Activated CD8-positive, alpha-beta memory T cell treated with anti-CD3 and anti-CD28 coated beads, Interleukin-2, amount 10 ng/mL, durations not matched to agents 7 days and 5 days (primary cell): ENCODE measurements around the gene ZMAT2. TPM values are rescaled to one million over a fixed set of nuclear protein-coding genes. Genes with fewer than 3 reads are reported as not detected.
"Not testable (repeated sequence)": the region's sequence is repeated elsewhere in the genome, so short reads cannot be mapped to it uniquely, and the experiment has no call there.

Source experiments
- ATAC-seq: fragments of 150-1000 bp; cut with Tn5 transposase; one replicate; pipeline ENCODE4 v1.10.0; 2021; ENCODE audit warnings: moderate library complexity
- CTCF ChIA-PET: fragments of 350-600 bp; sonication (Branson Sonifier 250); formaldehyde crosslinking; loops from one replicate; lab custom pipeline; 2021; ENCODE audit warnings: antibody characterized with exemption; lab: Charles Lee
- DNase-seq: peaks from one replicate; pipeline ENCODE4 v3.0.0-alpha.2; 2020
- H3K27ac Mint-ChIP-seq: one replicate; pipeline ENCODE4 v1.8.0; 2021; ENCODE audit warnings: mild to moderate bottlenecking, mixed read lengths
- H3K27me3 Mint-ChIP-seq: one replicate; pipeline ENCODE4 v1.8.0; 2021; ENCODE audit warnings: mixed read lengths
- H3K36me3 Mint-ChIP-seq: one replicate; pipeline ENCODE4 v1.8.0; 2021; ENCODE audit warnings: mild to moderate bottlenecking, mixed read lengths
- H3K4me1 Mint-ChIP-seq: one replicate; pipeline ENCODE4 v1.8.0; 2021; ENCODE audit warnings: mixed read lengths
- H3K4me3 Mint-ChIP-seq: one replicate; pipeline ENCODE4 v1.8.0; 2021; ENCODE audit warnings: mild to moderate bottlenecking, moderate library complexity, mixed read lengths
- H3K9me3 Mint-ChIP-seq: one replicate; pipeline ENCODE4 v1.8.0; 2022; ENCODE audit warnings: low read depth, mixed read lengths
- total RNA-seq, 2 experiments: library from RNA; stranded (reverse); gene quantifications; one replicate each; pipeline ENCODE4 v1.2.3, GENCODE V29; 2021

Gene ZMAT2
- total RNA-seq, 2 experiments from 2014 or later = 45.0 to 58.6 TPM

- Mint-ChIP-seq H3K4me3 (no peak overlapping the region), H3K27ac (peak overlapping the region; percentile 69), H3K9me3 (no peaks in the 10 kb centered on the region), H3K4me1 (peaks cover 9% of the 10 kb centered on the region), H3K36me3 (peaks cover 30% of the 10 kb centered on the region), H3K27me3 (no peaks in the 10 kb centered on the region)
- ATAC-seq (peak; percentile 37), DNase-seq (no peak)
- CTCF ChIA-PET = interaction anchor here (1.4 kb wide), 1 partner anchor 22 kb away, joined by 3 read pairs; the partner anchor contains the start of gene ZMAT2
These were observed 22.3 kb upstream of the ZMAT2 start for GRCh38 chr5:140677947-140678346.

GRCh38 chr5:140678993-140679392, 21.3 kb upstream of the ZMAT2 start:
- DNase-seq = no peak
- ATAC-seq = no peak
- H3K9me3 Mint-ChIP-seq = no peaks in the 10 kb centered on the region
- peaks cover 34% of the 10 kb centered on the region for H3K36me3 Mint-ChIP-seq
- no peak overlapping the region for H3K4me3 Mint-ChIP-seq
- no peak overlapping the region for H3K27ac Mint-ChIP-seq
- CTCF ChIA-PET = no interaction called here
- peaks cover 9% of the 10 kb centered on the region for H3K4me1 Mint-ChIP-seq
- no peaks in the 10 kb centered on the region for H3K27me3 Mint-ChIP-seq

DNA sequence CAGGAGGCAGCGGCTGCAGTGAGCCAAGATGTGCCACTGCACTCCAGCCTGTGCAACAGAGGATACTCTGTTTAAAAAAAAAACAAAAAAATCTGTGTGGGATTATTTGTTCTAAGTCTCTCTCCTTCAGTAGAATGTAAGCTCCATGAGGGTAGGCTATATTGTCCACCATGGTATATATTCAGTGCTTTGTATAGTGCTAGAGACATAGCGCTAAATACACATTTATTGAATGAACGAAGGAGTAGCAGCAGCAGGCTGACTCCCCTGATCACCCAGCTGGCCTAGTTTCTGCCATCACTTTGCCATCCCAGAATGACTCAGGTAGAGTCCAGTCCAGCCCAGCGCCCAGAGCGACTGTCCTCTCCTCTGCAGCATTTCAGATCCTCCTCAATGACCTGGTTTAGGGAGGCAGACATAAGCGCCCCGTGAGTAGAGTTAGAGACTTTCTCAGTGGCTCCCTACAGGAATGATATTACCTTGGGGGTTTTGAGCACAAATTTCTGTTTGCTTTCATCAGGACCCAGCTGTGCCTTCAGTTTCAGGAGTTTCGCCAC, 9.8 kb upstream of the ZMAT2 start:
- H3K27me3 Mint-ChIP-seq = no peaks in the 10 kb centered on the region
- CTCF ChIA-PET = interaction anchor here (0.9 to 1.9 kb wide), 10 partner anchors 10 to 327 kb away, joined by 3 to 11 read pairs (median 6); partner anchors contain the start of genes EIF4EBP3, IK, NDUFA2 and WDR55
- H3K4me3 Mint-ChIP-seq = peak overlapping the region; percentile 100

DNA sequence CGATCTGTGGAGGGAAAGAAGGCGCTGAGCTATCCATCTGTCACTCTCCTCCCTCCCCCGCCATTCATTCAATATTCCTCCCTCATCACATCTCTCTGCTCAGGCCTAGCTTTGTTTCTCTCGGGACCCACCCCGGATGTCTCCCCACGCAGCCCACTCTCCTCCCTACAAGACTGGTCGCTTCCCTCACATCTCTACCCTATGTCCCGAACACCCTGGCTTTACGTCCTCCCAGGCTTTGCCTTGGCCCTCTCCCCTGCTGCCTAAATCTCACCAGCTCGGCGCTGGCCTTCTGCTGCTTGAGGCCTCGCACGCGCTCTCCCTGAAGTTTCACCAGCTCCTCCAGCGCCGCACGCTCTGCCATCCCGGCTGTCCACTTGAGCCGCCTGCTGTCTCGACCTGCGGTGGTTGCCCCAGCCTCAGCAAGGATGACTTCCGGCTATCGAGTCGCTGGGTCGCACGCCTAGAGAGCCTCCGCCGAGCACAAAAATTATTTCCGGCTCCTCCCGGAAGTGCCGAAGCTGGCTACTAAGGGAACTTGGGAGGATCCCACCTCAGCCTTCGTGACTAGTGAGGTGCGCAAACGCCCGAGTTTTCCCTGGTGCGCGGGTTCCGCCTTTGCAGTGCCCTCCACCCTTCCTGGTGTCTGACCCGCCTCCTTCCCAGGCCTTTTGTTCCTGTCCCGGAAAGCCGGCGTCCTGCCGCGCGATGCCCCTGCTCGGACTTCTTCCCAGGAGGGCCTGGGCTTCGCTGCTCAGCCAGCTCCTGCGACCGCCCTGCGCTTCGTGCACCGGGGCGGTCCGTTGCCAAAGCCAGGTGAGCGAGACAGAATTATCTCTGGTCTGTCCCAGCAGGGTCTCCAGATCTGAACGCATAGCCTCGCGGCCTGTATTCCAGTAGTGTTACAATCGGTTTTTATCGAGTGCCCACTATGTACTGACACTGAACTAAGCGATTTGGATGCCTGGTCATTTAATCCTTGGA, 9.0 kb upstream of the ZMAT2 start, which contains the start of the genes HARS1 and HARS2:
Gene HARS1 (minus strand): TSS at position 430 of the 984 bp plus-strand sequence. CDS start 66 bp downstream, at position 364.
Gene HARS2 (plus strand): TSS at position 515 of the 984 bp plus-strand sequence. CDS start 194 bp downstream, at position 709.
- peak within 1 kb of the TSS; percentile 100 for H3K4me3 Mint-ChIP-seq
- CTCF ChIA-PET = interaction anchor here (0.8 to 1.9 kb wide), 11 partner anchors 9 to 328 kb away, joined by 3 to 11 read pairs (median 5); partner anchors contain the start of genes EIF4EBP3, IK, NDUFA2 and WDR55

More for the DNA sequence above, 9.8 kb upstream of the ZMAT2 start:
- ATAC-seq (peak; percentile 3), DNase-seq (no peak)
- Mint-ChIP-seq H3K27ac (peak overlapping the region; percentile 98), H3K4me1 (peaks cover 39% of the 10 kb centered on the region), H3K9me3 (no peaks in the 10 kb centered on the region), H3K36me3 (peaks cover 30% of the 10 kb centered on the region)

DNA sequence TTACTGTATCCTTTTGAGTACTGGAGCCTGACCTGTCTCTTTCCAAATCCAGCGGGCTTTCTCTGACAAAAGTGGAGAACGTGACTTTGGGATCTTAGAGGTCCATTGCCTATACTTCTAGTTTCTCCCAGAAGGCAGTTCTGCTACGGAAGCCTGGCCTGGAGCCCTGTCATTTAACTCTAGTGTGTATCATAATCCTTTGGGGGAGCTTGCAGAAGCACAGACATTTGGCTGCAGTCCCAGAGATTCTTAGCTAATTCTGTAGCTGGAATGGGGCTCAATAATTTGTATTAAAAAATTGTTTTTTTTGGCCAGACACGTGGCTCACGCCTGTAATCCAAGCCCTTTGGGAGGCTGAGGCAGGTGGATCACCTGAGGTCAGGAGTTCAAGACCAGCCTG, 6.0 kb upstream of the ZMAT2 start:
- Mint-ChIP-seq H3K4me3 (no peak overlapping the region), H3K36me3 (peaks cover 52% of the 10 kb centered on the region), H3K27ac (no peak overlapping the region), H3K4me1 (peaks cover 34% of the 10 kb centered on the region), H3K9me3 (no peaks in the 10 kb centered on the region), H3K27me3 (no peaks in the 10 kb centered on the region)
- CTCF ChIA-PET = no interaction called here
- ATAC-seq = no peak
- DNase-seq = no peak

More for the DNA sequence above, 9.0 kb upstream of the ZMAT2 start, which contains the start of the genes HARS1 and HARS2:
- no peaks in the 10 kb centered on the region for H3K27me3 Mint-ChIP-seq
- peaks cover 39% of the 10 kb centered on the region for H3K4me1 Mint-ChIP-seq
- ATAC-seq (peak; percentile 96), DNase-seq (peak; percentile 92)
- H3K9me3 Mint-ChIP-seq = no peaks in the 10 kb centered on the region
- peak within 1 kb of the TSS; percentile 98 for H3K27ac Mint-ChIP-seq
- H3K36me3 Mint-ChIP-seq = peaks cover 36% of the 10 kb centered on the region

DNA sequence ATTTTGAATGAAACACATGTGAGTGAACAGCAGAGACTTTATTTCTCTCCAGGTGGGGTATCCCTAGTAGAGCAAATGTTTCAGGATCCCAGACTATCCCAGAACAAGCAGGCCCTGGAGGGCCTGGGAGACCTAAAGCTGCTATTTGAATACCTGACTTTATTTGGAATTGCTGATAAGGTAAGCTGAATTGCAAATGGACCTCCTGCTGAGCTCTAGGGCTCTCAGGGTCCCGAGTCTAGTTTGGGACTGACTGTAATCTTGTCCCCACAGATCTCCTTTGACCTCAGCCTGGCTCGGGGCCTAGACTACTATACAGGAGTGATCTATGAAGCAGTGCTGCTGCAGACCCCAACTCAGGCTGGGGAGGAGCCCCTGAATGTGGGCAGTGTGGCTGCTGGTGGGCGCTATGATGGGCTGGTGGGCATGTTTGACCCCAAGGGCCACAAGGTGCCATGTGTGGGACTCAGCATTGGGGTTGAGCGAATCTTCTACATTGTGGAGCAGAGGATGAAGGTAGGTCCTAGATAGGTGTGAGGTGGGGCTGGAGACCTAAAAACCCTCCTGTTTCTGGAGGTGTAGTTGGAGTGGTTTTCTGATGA, 3.3 kb upstream of the ZMAT2 start:
- DNase-seq (no peak), ATAC-seq (no peak)
- CTCF ChIA-PET = interaction anchor here (1.0 kb wide), 1 partner anchor 324 kb away, joined by 4 read pairs; no protein-coding TSS in a partner anchor
- Mint-ChIP-seq H3K4me1 (peaks cover 32% of the 10 kb centered on the region), H3K9me3 (no peaks in the 10 kb centered on the region), H3K4me3 (no peak overlapping the region), H3K36me3 (peaks cover 62% of the 10 kb centered on the region), H3K27me3 (no peaks in the 10 kb centered on the region), H3K27ac (no peak overlapping the region)

DNA sequence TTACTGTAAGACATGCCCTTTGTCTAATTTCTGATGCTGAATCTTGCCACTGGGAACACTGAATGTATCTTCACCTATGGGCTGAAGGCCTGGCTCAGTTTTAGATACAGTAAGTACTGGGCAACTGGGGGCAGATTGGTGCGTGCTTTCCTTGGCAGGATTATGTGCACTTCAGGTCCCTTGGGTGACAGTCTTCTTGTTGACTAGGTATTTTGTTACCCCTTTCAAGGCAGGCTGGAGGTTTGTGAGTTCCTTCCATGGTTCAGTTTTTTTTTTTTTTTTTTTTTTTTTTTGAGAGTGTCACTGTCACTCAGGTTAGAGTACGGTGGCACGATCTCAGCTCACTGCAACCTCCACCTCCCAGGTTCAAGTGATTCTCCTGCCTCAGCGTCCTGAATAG, 7.6 kb downstream of the ZMAT2 start:
- peaks cover 14% of the 10 kb centered on the region for H3K4me1 Mint-ChIP-seq
- peaks cover 29% of the 10 kb centered on the region for H3K36me3 Mint-ChIP-seq
- ATAC-seq (no peak), DNase-seq (no peak)
- no peak overlapping the region for H3K4me3 Mint-ChIP-seq
- CTCF ChIA-PET = interaction anchor here (0.6 kb wide), 1 partner anchor 131 kb away, joined by 3 read pairs; no protein-coding TSS in a partner anchor
- H3K27ac Mint-ChIP-seq = no peak overlapping the region
- H3K27me3 Mint-ChIP-seq = no peaks in the 10 kb centered on the region
- no peaks in the 10 kb centered on the region for H3K9me3 Mint-ChIP-seq

GRCh38 chr5:140708787-140709186, 8.5 kb downstream of the ZMAT2 start:
- H3K36me3 Mint-ChIP-seq = peaks cover 23% of the 10 kb centered on the region
- peaks cover 17% of the 10 kb centered on the region for H3K4me1 Mint-ChIP-seq
- H3K9me3 Mint-ChIP-seq, H3K4me3 Mint-ChIP-seq, ATAC-seq, H3K27me3 Mint-ChIP-seq, DNase-seq, H3K27ac Mint-ChIP-seq: not testable (repeated sequence)
- CTCF ChIA-PET = interaction anchor here (3.5 kb wide), 1 partner anchor 8 kb away, joined by 16 read pairs; the partner anchor contains the start of gene ZMAT2

DNA sequence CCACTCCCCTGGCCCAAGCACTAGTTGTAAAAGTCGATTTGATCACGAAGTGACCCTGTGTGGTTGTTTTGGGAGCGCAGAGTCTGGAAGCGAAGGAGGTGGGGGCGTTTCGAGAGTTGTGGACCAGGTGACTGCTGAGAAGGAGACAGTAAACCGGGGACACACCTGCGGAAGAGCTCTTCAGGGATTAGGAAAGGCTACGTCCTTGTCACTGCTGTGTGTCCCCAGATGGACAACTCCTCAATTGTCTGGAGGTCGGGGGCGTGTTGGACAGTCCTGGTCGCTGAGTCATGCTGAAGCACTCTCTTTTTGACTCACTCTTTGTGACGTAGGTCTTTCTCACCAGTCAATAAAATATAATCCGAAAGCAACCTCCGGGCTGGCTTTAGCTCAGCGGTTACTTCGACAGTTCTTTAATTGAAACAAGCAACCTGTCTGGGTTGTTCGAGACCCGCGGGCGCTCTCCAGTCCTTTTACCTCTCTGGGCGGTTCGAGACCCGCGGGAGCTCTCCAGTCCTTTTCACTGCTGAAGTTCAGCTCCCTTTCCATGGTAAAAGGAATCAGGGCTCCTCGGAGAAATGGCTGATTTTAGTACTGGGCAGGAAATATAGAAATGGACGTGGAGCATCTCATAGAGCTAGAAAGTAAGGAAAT, 10.8 kb downstream of the ZMAT2 start:
- DNase-seq (peak; percentile 94), ATAC-seq (peak; percentile 94)
- Mint-ChIP-seq H3K36me3 (peaks cover 10% of the 10 kb centered on the region), H3K9me3 (no peaks in the 10 kb centered on the region), H3K27ac (peak overlapping the region; percentile 93), H3K4me1 (peaks cover 17% of the 10 kb centered on the region), H3K27me3 (no peaks in the 10 kb centered on the region), H3K4me3 (peak overlapping the region; percentile 90)
- CTCF ChIA-PET = interaction anchor here (0.8 to 3.5 kb wide), 21 partner anchors 9 to 853 kb away, joined by 3 to 27 read pairs (median 4); partner anchors contain the start of genes HARS1, HARS2, HBEGF and IK

- H3K9me3 Mint-ChIP-seq = no peaks in the 10 kb centered on the region
- CTCF ChIA-PET = interaction anchor here (0.6 to 3.5 kb wide), 10 partner anchors 9 to 852 kb away, joined by 3 to 27 read pairs (median 4); partner anchors contain the start of genes HBEGF and ZMAT2
- H3K4me1 Mint-ChIP-seq = peaks cover 17% of the 10 kb centered on the region
- H3K27me3 Mint-ChIP-seq = no peaks in the 10 kb centered on the region
- no peak overlapping the region for H3K27ac Mint-ChIP-seq
- H3K4me3 Mint-ChIP-seq = peak overlapping the region; percentile 90
- ATAC-seq (no peak), DNase-seq (no peak)
- H3K36me3 Mint-ChIP-seq = peaks cover 4% of the 10 kb centered on the region
These were observed 11.5 kb downstream of the ZMAT2 start for GRCh38 chr5:140711794-140712193.

DNA sequence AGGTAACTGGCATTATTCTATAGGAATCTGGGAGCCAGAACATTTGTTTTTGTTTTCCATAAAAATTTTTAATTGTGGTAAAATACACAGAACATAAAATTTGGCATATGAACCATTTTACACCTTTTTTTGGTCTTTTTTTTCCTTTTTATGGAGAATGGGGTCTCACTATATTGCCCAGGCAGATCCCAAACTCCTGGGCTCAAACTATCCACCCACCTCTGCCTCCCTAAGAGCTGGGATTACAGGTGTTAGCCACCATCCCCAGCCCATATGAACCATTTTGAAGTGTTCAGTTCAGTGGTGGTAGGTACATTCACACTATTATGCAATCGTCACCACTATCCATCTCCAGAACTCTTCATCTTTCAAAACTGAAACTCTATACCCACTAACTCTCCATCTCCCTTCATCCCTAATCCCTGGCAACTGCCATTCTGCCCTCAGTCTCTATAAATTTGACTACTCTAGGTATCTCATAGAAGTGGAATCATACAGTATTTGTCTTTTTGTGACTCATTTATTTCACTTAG, 13.4 kb downstream of the ZMAT2 start:
- Mint-ChIP-seq H3K27ac (no peak overlapping the region), H3K4me1 (peaks cover 24% of the 10 kb centered on the region), H3K4me3 (no peak overlapping the region), H3K27me3 (no peaks in the 10 kb centered on the region), H3K36me3 (no peaks in the 10 kb centered on the region), H3K9me3 (no peaks in the 10 kb centered on the region)
- CTCF ChIA-PET = interaction anchor here (0.6 kb wide), 1 partner anchor 350 kb away, joined by 4 read pairs; no protein-coding TSS in a partner anchor
- ATAC-seq (no peak), DNase-seq (no peak)

GRCh38 chr5:140716238-140716637, 16.0 kb downstream of the ZMAT2 start:
- CTCF ChIA-PET, H3K27me3 Mint-ChIP-seq, ATAC-seq, H3K27ac Mint-ChIP-seq, H3K36me3 Mint-ChIP-seq, H3K9me3 Mint-ChIP-seq, H3K4me3 Mint-ChIP-seq, DNase-seq: not testable (repeated sequence)
- H3K4me1 Mint-ChIP-seq = peaks cover 26% of the 10 kb centered on the region
